Colonic mucosa (tissue), 4 donors: ENCODE data around the gene ZSCAN5C. TPM values are rescaled to one million over a fixed set of nuclear protein-coding genes. Genes with fewer than 3 reads are reported as not detected.

Experiments
- DNase-seq: peaks from one replicate; pipeline ENCODE4 v3.0.0-alpha.2; 2020
- H3K27ac ChIP-seq: fragments of 200-600 bp; one replicate; pipeline ENCODE4 v1.8.0; 2021
- H3K27me3 ChIP-seq: fragments of 200-600 bp; one replicate; pipeline ENCODE4 v1.8.0; 2021
- H3K36me3 ChIP-seq: fragments of 200-600 bp; one replicate; pipeline ENCODE4 v1.8.0; 2021
- H3K4me1 ChIP-seq: fragments of 200-600 bp; one replicate; pipeline ENCODE4 v1.8.0; 2021; ENCODE audit warnings: mild to moderate bottlenecking
- H3K4me3 ChIP-seq: fragments of 200-600 bp; one replicate; pipeline ENCODE4 v1.8.0; 2021
- H3K9ac ChIP-seq, 2 donors: one replicate each; pipeline ENCODE4 v1.7.0; 2013; ENCODE audit warnings: control low read depth in 2 of 2, low read depth in 2 of 2, low read length in 2 of 2
- H3K9me3 ChIP-seq: fragments of 200-600 bp; one replicate; pipeline ENCODE4 v1.8.0; 2021
- intact Hi-C: fragments of 100-400 bp; cut with DNase I; formaldehyde crosslinking; loops from one replicate; pipeline ENCODE4 v1.14.1; 2022
- total RNA-seq, 2 donors: library from RNA; stranded (reverse); fragmentation: NEBNext Ultra II Directional in 1 of 2; extraction: Animal tissue kit (Norgen Biotek cat#: 25700) in 1 of 2; gene quantifications; one replicate each; pipeline ENCODE4 v1.2.1, GENCODE V29; 2021
- TF ChIP-seq, protein P1 (sequence below): fragments of 200-600 bp; IDR thresholded peaks from one replicate; pipeline ENCODE4 v1.8.0; 2022; ENCODE audit warnings: antibody characterized with exemption, mild to moderate bottlenecking
- donor health status: healthy.
- donor health status: DM: no; HTN: no; CAD: no.
- donor health status: DM: no; HTN: no; CAD: no.

ZSCAN5C gene
- total RNA-seq, 2 donors from 2014 or later: not detected

DNA sequence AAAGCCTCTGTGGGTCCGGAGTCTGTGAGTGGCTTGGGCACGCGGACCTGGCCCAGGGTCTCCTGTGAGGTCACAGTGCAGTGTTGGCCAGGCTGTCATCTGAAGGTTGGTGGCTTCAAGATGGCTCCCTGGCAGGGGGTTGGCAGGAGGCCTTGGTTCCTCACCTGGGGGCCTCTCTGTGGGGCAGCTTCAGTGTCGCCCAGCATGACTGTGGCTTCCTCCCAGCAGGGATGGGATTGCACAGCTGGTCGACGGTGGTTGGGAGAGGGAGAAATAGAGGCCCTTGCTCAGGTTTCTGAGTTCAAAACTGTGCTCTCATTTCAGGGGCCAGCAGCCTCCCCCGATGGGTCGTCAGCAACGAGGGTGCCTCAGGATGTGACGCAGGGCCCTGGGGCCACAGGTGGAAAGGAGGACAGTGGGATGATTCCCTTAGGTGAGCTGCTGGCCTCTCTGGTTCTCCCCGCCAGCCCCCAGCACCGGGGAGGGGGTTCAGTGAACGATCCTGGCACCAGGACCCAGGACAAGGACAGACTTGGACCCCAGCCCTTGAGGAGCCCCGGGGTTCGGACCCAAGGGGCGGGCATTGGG, 43.8 kb upstream of the ZSCAN5C start:
- intact Hi-C loops: no loop called here
- no peaks in the 10 kb centered on the region for H3K9me3 ChIP-seq
- H3K36me3 ChIP-seq: no peaks in the 10 kb centered on the region
- H3K27me3 ChIP-seq: no peaks in the 10 kb centered on the region
- no peak for DNase-seq
- H3K4me3 ChIP-seq: no peak overlapping the region
- TF ChIP-seq, protein P1, sequence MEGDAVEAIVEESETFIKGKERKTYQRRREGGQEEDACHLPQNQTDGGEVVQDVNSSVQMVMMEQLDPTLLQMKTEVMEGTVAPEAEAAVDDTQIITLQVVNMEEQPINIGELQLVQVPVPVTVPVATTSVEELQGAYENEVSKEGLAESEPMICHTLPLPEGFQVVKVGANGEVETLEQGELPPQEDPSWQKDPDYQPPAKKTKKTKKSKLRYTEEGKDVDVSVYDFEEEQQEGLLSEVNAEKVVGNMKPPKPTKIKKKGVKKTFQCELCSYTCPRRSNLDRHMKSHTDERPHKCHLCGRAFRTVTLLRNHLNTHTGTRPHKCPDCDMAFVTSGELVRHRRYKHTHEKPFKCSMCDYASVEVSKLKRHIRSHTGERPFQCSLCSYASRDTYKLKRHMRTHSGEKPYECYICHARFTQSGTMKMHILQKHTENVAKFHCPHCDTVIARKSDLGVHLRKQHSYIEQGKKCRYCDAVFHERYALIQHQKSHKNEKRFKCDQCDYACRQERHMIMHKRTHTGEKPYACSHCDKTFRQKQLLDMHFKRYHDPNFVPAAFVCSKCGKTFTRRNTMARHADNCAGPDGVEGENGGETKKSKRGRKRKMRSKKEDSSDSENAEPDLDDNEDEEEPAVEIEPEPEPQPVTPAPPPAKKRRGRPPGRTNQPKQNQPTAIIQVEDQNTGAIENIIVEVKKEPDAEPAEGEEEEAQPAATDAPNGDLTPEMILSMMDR: no peak
- H3K27ac ChIP-seq: no peak overlapping the region
- no peaks in the 10 kb centered on the region for H3K4me1 ChIP-seq
- no peak overlapping the region for H3K9ac ChIP-seq

DNA sequence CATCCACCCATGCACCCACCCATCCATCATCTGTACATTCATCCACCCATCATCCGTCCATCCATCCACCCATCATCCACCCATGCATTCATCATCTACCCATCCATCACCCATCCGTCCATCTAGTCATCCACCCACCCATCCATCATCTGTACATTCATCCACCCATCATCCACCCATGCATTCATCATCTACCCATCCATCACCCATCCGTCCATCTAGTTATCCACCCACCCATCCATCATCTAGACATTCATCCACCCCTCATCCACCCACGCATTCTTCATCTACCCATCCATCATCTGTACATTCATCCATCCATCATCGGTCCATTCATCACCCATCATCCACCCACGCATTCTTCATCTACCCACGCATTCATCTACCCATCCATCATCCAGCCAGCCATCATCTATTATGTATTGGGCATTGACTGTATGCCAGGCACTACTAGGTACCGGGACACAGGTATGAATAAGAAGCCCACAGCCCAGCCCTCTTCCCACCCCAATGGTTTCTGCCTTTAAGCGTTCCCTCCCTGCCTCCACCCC, 43.0 kb upstream of the ZSCAN5C start:
- no peak overlapping the region for H3K4me3 ChIP-seq
- H3K9ac ChIP-seq: no peak overlapping the region
- H3K9me3 ChIP-seq: no peaks in the 10 kb centered on the region
- TF ChIP-seq, protein P1: no peak
- H3K27me3 ChIP-seq: no peaks in the 10 kb centered on the region
- H3K36me3 ChIP-seq: no peaks in the 10 kb centered on the region
- intact Hi-C loops: no loop called here
- no peak for DNase-seq
- no peak overlapping the region for H3K27ac ChIP-seq
- no peaks in the 10 kb centered on the region for H3K4me1 ChIP-seq

DNA sequence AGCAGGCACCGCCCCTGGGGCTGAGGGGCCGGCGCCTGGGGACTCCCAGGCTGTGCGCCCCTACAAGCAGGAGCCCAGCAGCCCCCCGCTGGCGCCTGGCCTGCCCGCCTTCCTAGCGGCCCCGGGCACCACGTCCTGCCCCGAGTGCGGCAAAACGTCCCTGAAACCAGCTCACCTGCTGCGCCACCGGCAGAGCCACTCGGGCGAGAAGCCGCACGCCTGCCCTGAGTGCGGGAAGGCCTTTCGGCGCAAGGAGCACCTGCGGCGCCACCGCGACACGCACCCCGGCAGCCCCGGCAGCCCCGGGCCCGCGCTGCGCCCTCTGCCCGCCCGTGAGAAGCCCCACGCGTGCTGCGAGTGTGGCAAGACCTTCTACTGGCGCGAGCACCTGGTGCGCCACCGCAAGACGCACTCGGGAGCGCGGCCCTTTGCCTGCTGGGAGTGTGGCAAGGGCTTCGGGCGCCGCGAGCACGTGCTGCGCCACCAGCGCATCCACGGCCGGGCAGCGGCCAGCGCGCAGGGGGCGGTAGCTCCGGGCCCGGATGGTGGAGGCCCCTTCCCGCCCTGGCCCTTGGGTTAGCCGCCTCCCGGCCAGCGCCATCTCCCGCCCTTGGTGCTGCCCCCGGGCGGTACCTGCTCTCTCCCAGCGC, 42.3 kb upstream of the ZSCAN5C start:
- Histone ChIP-seq H3K36me3 (no peaks in the 10 kb centered on the region), H3K4me1 (no peaks in the 10 kb centered on the region), H3K4me3 (no peak overlapping the region), H3K27ac (no peak overlapping the region), H3K27me3 (no peaks in the 10 kb centered on the region), H3K9ac (no peak overlapping the region), H3K9me3 (no peaks in the 10 kb centered on the region)
- DNase-seq: no peak
- TF ChIP-seq, protein P1: no peak
- intact Hi-C loops: no loop called here

DNA sequence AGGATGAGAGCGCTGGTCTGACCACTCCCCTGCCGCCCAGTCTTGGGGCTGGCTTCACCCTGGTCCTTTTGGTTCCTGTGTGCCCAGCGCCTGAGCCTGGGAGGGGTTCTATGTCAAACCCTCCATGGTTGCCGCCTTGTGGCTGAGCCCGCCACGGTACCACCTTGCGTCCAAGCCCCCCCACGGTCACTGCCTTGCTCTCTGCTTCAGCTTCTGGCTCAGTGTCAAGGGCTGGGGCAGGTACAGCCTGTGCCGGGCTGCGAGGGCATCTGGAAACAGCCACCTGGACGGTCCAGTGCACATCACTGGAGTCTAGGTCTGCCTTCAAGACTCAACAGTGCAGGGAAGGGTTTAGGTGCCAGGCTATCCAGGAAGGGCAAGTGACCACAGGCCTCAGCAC, 40.5 kb upstream of the ZSCAN5C start:
- no peak overlapping the region for H3K9ac ChIP-seq
- H3K27ac ChIP-seq: no peak overlapping the region
- TF ChIP-seq, protein P1: no peak
- H3K4me1 ChIP-seq: no peaks in the 10 kb centered on the region
- no peaks in the 10 kb centered on the region for H3K36me3 ChIP-seq
- DNase-seq: no peak
- H3K4me3 ChIP-seq: no peak overlapping the region
- H3K27me3 ChIP-seq: no peaks in the 10 kb centered on the region
- intact Hi-C loops: no loop called here
- H3K9me3 ChIP-seq: no peaks in the 10 kb centered on the region

DNA sequence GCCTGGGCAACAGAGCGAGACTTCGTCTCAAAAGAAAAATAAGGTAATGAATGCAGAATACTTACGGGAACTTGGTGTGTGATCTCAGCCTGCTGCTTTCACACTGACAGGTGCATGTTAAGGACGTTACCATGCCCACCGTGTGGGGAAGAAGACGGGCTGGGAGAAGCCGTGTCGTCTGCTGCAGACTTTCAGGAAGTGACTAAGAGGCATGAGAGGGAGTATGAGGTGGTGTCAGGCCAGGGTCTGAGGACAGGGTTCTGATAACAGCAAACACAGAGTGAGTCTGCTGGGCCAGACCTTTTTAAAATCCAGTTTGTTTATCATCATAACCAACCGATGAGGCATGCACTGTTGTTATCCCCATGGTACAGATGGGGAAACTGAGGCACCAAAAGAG, 39.8 kb upstream of the ZSCAN5C start:
- Histone ChIP-seq H3K36me3 (no peaks in the 10 kb centered on the region), H3K9me3 (no peaks in the 10 kb centered on the region), H3K27ac (no peak overlapping the region), H3K4me1 (no peaks in the 10 kb centered on the region), H3K9ac (no peak overlapping the region), H3K27me3 (no peaks in the 10 kb centered on the region), H3K4me3 (no peak overlapping the region)
- no peak for DNase-seq
- TF ChIP-seq, protein P1: no peak
- intact Hi-C loops: no loop called here
